Neural progenitor cell (in vitro differentiated cells): ENCODE measurements around the gene NPEPL1.

ENCODE experiments used
- EZH2 ChIP-seq: fragments of 200-600 bp; sonication (generic); IDR thresholded peaks from 2 replicates; pipeline ENCODE4 v1.6.1; 2017; ENCODE audit warnings: antibody characterized with exemption, mild to moderate bottlenecking, moderate library complexity
- EZH2phosphoT487 ChIP-seq: fragments of 200-600 bp; sonication (generic); IDR thresholded peaks from 2 replicates; pipeline ENCODE4 v1.6.1; 2017; ENCODE audit warnings: antibody characterized with exemption
- TF ChIP-seq, protein P1 (sequence below): fragments of 200-600 bp; sonication (generic); IDR thresholded peaks from 2 replicates; pipeline ENCODE4 v1.5.1; 2017; ENCODE audit warnings: antibody characterized with exemption, mild to moderate bottlenecking

DNA sequence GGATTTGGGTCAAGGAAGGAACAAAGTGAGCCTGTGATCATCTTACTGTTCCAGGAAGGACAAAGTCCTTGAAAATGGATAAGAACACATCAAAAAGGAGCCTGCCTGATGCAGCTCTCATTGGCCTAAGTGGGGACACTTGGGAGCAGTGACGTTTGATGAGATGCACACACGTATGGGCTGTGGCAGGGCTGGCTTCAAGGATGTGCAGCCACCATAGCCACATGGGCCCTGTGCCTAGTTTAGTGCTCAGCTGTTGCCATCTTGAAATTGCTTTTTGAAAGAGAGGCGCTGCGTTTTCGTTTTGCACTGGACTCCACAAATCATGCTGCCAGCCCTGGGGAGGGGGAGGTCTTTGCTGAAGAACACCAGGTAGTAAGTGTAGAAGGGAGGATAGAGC lies 6.6 kb upstream of the NPEPL1 start:
- TF ChIP-seq, protein P1, sequence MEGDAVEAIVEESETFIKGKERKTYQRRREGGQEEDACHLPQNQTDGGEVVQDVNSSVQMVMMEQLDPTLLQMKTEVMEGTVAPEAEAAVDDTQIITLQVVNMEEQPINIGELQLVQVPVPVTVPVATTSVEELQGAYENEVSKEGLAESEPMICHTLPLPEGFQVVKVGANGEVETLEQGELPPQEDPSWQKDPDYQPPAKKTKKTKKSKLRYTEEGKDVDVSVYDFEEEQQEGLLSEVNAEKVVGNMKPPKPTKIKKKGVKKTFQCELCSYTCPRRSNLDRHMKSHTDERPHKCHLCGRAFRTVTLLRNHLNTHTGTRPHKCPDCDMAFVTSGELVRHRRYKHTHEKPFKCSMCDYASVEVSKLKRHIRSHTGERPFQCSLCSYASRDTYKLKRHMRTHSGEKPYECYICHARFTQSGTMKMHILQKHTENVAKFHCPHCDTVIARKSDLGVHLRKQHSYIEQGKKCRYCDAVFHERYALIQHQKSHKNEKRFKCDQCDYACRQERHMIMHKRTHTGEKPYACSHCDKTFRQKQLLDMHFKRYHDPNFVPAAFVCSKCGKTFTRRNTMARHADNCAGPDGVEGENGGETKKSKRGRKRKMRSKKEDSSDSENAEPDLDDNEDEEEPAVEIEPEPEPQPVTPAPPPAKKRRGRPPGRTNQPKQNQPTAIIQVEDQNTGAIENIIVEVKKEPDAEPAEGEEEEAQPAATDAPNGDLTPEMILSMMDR, result no peak
- TF ChIP-seq EZH2, result no peak
- TF ChIP-seq EZH2phosphoT487, result no peak
